Measurements from ENCODE around the gene MMP1.

The MMP1 gene

DNA sequence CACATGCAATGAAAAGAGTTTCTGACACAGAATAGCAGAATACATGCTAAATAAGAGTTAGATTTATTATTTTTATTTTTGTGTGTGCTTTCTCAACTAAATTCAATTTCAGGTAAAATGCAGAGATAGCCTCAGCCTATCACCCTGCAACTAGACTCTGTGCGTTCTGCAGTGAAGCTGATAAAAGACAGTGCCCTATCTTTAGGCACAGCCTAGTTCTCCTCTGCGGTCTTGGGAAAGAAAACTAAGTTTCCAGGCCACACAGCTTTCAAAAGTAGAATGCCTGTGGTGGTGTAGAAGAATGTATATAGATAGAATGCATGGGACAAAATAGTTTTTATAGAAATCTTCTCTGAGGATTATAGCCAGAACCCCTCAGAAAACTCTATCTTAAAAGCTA, 12.0 kb upstream of the MMP1 start:
- H3K4me3 ChIP-seq (ENCODE audit: low read depth in 1 of 2, low read length in 2 of 2) = no peak overlapping the region
- no peaks in the 10 kb centered on the region for H3K79me2 ChIP-seq (ENCODE audit: insufficient read depth, low read length)
- no peaks in the 10 kb centered on the region for H3K36me3 ChIP-seq (ENCODE audit: insufficient read depth, low read length)
- H3K9ac ChIP-seq (ENCODE audit: low read depth, low read length) = no peak overlapping the region
- no peaks in the 10 kb centered on the region for H4K20me1 ChIP-seq (ENCODE audit: insufficient read depth, low read length)
- H3K9me3 ChIP-seq (ENCODE audit: insufficient read depth, low read length, severe bottlenecking) = no peaks in the 10 kb centered on the region
- DNase-seq = no peak
- no peak overlapping the region for H3K27ac ChIP-seq (ENCODE audit: low read length)
- no peak overlapping the region for H3K4me2 ChIP-seq (ENCODE audit: insufficient read depth, low read length)
- no peaks in the 10 kb centered on the region for H3K4me1 ChIP-seq (ENCODE audit: insufficient read depth, low read length)
- TF ChIP-seq, protein P1, sequence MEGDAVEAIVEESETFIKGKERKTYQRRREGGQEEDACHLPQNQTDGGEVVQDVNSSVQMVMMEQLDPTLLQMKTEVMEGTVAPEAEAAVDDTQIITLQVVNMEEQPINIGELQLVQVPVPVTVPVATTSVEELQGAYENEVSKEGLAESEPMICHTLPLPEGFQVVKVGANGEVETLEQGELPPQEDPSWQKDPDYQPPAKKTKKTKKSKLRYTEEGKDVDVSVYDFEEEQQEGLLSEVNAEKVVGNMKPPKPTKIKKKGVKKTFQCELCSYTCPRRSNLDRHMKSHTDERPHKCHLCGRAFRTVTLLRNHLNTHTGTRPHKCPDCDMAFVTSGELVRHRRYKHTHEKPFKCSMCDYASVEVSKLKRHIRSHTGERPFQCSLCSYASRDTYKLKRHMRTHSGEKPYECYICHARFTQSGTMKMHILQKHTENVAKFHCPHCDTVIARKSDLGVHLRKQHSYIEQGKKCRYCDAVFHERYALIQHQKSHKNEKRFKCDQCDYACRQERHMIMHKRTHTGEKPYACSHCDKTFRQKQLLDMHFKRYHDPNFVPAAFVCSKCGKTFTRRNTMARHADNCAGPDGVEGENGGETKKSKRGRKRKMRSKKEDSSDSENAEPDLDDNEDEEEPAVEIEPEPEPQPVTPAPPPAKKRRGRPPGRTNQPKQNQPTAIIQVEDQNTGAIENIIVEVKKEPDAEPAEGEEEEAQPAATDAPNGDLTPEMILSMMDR (IDR thresholded peaks at IDR 0.05; ENCODE audit: borderline replicate concordance, extremely low read depth, low read length, poor library complexity, severe bottlenecking) = no peak
- no peak for TF ChIP-seq EZH2 (IDR thresholded peaks at IDR 0.05; ENCODE audit: borderline replicate concordance, low read depth, low read length, severe bottlenecking)
- no peak overlapping the region for H2AFZ ChIP-seq (ENCODE audit: low read depth, low read length)
- no peak for ATAC-seq (ENCODE audit: insufficient read depth, low read depth)
- H3K27me3 ChIP-seq (ENCODE audit: insufficient read depth, low read length, poor library complexity) = peaks cover 5% of the 10 kb centered on the region

GRCh38 chr11:102807921-102808320, 10.0 kb upstream of the MMP1 start:
- TF ChIP-seq, protein P1 (IDR thresholded peaks at IDR 0.05; ENCODE audit: borderline replicate concordance, extremely low read depth, low read length, poor library complexity, severe bottlenecking) = peak; percentile 32
- TF ChIP-seq EZH2 (IDR thresholded peaks at IDR 0.05; ENCODE audit: borderline replicate concordance, low read depth, low read length, severe bottlenecking) = no peak
- DNase-seq (peak; percentile 5), ATAC-seq (ENCODE audit: insufficient read depth, low read depth) (no peak)

DNA sequence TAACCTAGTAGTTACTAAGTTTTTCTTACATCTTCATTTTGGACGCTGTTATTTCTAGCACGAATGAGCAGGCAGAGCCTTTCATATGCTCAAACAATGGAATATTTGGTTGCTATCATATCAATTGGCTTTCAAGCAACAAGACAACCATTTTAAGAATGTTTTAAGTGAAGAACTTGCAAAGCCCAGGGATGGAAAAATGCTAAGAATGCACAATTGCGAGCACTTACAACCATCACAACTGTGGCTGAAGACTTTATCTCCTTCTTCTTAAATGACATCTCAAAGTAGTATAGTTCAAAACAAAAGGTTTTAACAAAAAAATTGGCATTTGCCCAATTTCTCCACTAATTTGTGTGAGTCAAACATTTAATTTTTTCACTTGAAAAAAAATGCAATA, 8.3 kb upstream of the MMP1 start:
- ATAC-seq (ENCODE audit: insufficient read depth, low read depth) (no peak), DNase-seq (no peak)
- no peaks in the 10 kb centered on the region for H3K36me3 ChIP-seq (ENCODE audit: insufficient read depth, low read length)
- TF ChIP-seq, protein P1 (IDR thresholded peaks at IDR 0.05; ENCODE audit: borderline replicate concordance, extremely low read depth, low read length, poor library complexity, severe bottlenecking) = no peak
- H3K27me3 ChIP-seq (ENCODE audit: insufficient read depth, low read length, poor library complexity) = no peaks in the 10 kb centered on the region
- no peak overlapping the region for H3K4me2 ChIP-seq (ENCODE audit: insufficient read depth, low read length)
- H4K20me1 ChIP-seq (ENCODE audit: insufficient read depth, low read length) = no peaks in the 10 kb centered on the region
- no peak overlapping the region for H3K27ac ChIP-seq (ENCODE audit: low read length)
- no peak overlapping the region for H3K9ac ChIP-seq (ENCODE audit: low read depth, low read length)
- H3K4me1 ChIP-seq (ENCODE audit: insufficient read depth, low read length) = no peaks in the 10 kb centered on the region
- H3K9me3 ChIP-seq (ENCODE audit: insufficient read depth, low read length, severe bottlenecking) = no peaks in the 10 kb centered on the region
- H3K79me2 ChIP-seq (ENCODE audit: insufficient read depth, low read length) = no peaks in the 10 kb centered on the region
- H3K4me3 ChIP-seq (ENCODE audit: low read depth in 1 of 2, low read length in 2 of 2) = no peak overlapping the region
- H2AFZ ChIP-seq (ENCODE audit: low read depth, low read length) = no peak overlapping the region

More at GRCh38 chr11:102807921-102808320, 10.0 kb upstream of the MMP1 start:
- no peaks in the 10 kb centered on the region for H3K4me1 ChIP-seq (ENCODE audit: insufficient read depth, low read length)
- H3K9me3 ChIP-seq (ENCODE audit: insufficient read depth, low read length, severe bottlenecking) = no peaks in the 10 kb centered on the region
- no peaks in the 10 kb centered on the region for H3K79me2 ChIP-seq (ENCODE audit: insufficient read depth, low read length)
- no peak overlapping the region for H3K27ac ChIP-seq (ENCODE audit: low read length)
- H3K27me3 ChIP-seq (ENCODE audit: insufficient read depth, low read length, poor library complexity) = peaks cover 1% of the 10 kb centered on the region
- no peak overlapping the region for H3K4me2 ChIP-seq (ENCODE audit: insufficient read depth, low read length)
- H4K20me1 ChIP-seq (ENCODE audit: insufficient read depth, low read length) = no peaks in the 10 kb centered on the region
- H3K9ac ChIP-seq (ENCODE audit: low read depth, low read length) = no peak overlapping the region
- H2AFZ ChIP-seq (ENCODE audit: low read depth, low read length) = no peak overlapping the region
- no peaks in the 10 kb centered on the region for H3K36me3 ChIP-seq (ENCODE audit: insufficient read depth, low read length)
- H3K4me3 ChIP-seq (ENCODE audit: low read depth in 1 of 2, low read length in 2 of 2) = no peak overlapping the region

- ATAC-seq (ENCODE audit: insufficient read depth, low read depth) (no peak), DNase-seq (no peak)
- H4K20me1 ChIP-seq (ENCODE audit: insufficient read depth, low read length) = no peaks in the 10 kb centered on the region
- no peak overlapping the region for H3K4me2 ChIP-seq (ENCODE audit: insufficient read depth, low read length)
- no peaks in the 10 kb centered on the region for H3K9me3 ChIP-seq (ENCODE audit: insufficient read depth, low read length, severe bottlenecking)
- H3K4me3 ChIP-seq (ENCODE audit: low read depth in 1 of 2, low read length in 2 of 2) = no peak overlapping the region
- TF ChIP-seq, protein P1 (IDR thresholded peaks at IDR 0.05; ENCODE audit: borderline replicate concordance, extremely low read depth, low read length, poor library complexity, severe bottlenecking) = no peak
- TF ChIP-seq EZH2 (IDR thresholded peaks at IDR 0.05; ENCODE audit: borderline replicate concordance, low read depth, low read length, severe bottlenecking) = no peak
- no peaks in the 10 kb centered on the region for H3K36me3 ChIP-seq (ENCODE audit: insufficient read depth, low read length)
- H2AFZ ChIP-seq (ENCODE audit: low read depth, low read length) = no peak overlapping the region
- no peaks in the 10 kb centered on the region for H3K27me3 ChIP-seq (ENCODE audit: insufficient read depth, low read length, poor library complexity)
- no peaks in the 10 kb centered on the region for H3K79me2 ChIP-seq (ENCODE audit: insufficient read depth, low read length)
- no peak overlapping the region for H3K27ac ChIP-seq (ENCODE audit: low read length)
- no peaks in the 10 kb centered on the region for H3K4me1 ChIP-seq (ENCODE audit: insufficient read depth, low read length)
- H3K9ac ChIP-seq (ENCODE audit: low read depth, low read length) = no peak overlapping the region
These were observed 4.4 kb upstream of the MMP1 start for GRCh38 chr11:102802341-102802740.

Measured in DND-41 (cell line).